ENCODE measurements around the gene CNTNAP2.

DNA sequence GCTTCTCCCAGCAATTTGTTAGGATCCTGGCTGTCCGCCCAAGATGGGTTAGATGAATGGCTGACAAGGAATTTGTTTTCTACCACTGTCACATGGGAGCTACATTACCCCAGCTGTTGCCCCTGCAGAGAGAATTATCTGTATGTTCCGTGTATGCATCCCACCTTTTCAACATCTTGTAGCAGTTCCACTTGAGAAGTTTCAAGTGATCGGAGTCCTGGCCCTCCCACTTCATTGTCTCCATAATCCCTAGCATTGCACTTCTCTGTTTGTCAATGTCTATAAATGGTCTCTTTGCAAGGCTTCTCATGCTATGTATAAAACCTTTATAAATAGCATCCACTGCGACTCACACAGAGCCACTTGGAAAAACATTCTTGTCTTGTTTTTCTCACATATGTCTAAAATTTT, 972.5 kb downstream of the CNTNAP2 start:
- no peak for TF ChIP-seq SP1 (IDR thresholded peaks at IDR 0.05)
- TF ChIP-seq NFRKB (IDR thresholded peaks at IDR 0.05) = no peak
- no peak for TF ChIP-seq ZNF384 (IDR thresholded peaks at IDR 0.05)
- TF ChIP-seq HDGF (IDR thresholded peaks at IDR 0.05; ENCODE audit: borderline replicate concordance) = no peak
- TF ChIP-seq BHLHE40 (IDR thresholded peaks at IDR 0.05; ENCODE audit: borderline replicate concordance) = no peak
- TF ChIP-seq, protein P1, sequence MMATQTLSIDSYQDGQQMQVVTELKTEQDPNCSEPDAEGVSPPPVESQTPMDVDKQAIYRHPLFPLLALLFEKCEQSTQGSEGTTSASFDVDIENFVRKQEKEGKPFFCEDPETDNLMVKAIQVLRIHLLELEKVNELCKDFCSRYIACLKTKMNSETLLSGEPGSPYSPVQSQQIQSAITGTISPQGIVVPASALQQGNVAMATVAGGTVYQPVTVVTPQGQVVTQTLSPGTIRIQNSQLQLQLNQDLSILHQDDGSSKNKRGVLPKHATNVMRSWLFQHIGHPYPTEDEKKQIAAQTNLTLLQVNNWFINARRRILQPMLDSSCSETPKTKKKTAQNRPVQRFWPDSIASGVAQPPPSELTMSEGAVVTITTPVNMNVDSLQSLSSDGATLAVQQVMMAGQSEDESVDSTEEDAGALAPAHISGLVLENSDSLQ (IDR thresholded peaks at IDR 0.05) = no peak
- TF ChIP-seq FOXA1 (IDR thresholded peaks at IDR 0.05) = no peak
- no peak for TF ChIP-seq ELF4 (IDR thresholded peaks at IDR 0.05)
- TF ChIP-seq TARDBP (IDR thresholded peaks at IDR 0.05) = no peak
- TF ChIP-seq LEF1 (IDR thresholded peaks at IDR 0.05; ENCODE audit: borderline replicate concordance) = no peak
